ENCODE results near the gene TMEFF2.
"Not testable (repeated sequence)": the region's sequence is repeated elsewhere in the genome, so short reads cannot be mapped to it uniquely, and the experiment has no call there.

Gene TMEFF2

GRCh38 chr2:192126912-192127311 lies 67.8 kb downstream of the TMEFF2 start:
- DNase-seq = no peak

GRCh38 chr2:192126426-192126825 lies 68.3 kb downstream of the TMEFF2 start:
- no peak for DNase-seq

GRCh38 chr2:192124571-192124970 lies 70.2 kb downstream of the TMEFF2 start:
- DNase-seq = no peak

GRCh38 chr2:192123847-192124246 lies 70.9 kb downstream of the TMEFF2 start:
- DNase-seq = no peak

- no peak for DNase-seq
These were observed 71.8 kb downstream of the TMEFF2 start for GRCh38 chr2:192122946-192123345.

- DNase-seq = no peak
These were observed 72.6 kb downstream of the TMEFF2 start for GRCh38 chr2:192122141-192122540.

GRCh38 chr2:192119536-192119935 lies 75.2 kb downstream of the TMEFF2 start:
- no peak for DNase-seq

GRCh38 chr2:192117705-192118104 lies 77.0 kb downstream of the TMEFF2 start:
- DNase-seq = no peak

- not testable (repeated sequence) for DNase-seq
These were observed 83.2 kb downstream of the TMEFF2 start for GRCh38 chr2:192111536-192111935.

- DNase-seq = no peak
These were observed 95.0 kb downstream of the TMEFF2 start for GRCh38 chr2:192099742-192100141.

- no peak for DNase-seq
These were observed 95.8 kb downstream of the TMEFF2 start for GRCh38 chr2:192098814-192099491.

- no peak for DNase-seq
These were observed 103.3 kb downstream of the TMEFF2 start for GRCh38 chr2:192091476-192091875.

GRCh38 chr2:192090911-192091310 lies 103.8 kb downstream of the TMEFF2 start:
- DNase-seq = no peak

GRCh38 chr2:192087398-192087958 lies 107.3 kb downstream of the TMEFF2 start:
- no peak for DNase-seq

- no peak for DNase-seq
These were observed 112.6 kb downstream of the TMEFF2 start for GRCh38 chr2:192082121-192082520.

- DNase-seq = not testable (repeated sequence)
These were observed 114.6 kb downstream of the TMEFF2 start for GRCh38 chr2:192080096-192080495.

- DNase-seq = no peak
These were observed 120.9 kb downstream of the TMEFF2 start for GRCh38 chr2:192073878-192074277.

GRCh38 chr2:192072778-192073177 lies 122.0 kb downstream of the TMEFF2 start:
- DNase-seq = no peak

GRCh38 chr2:192072261-192072660 lies 122.5 kb downstream of the TMEFF2 start:
- DNase-seq = no peak

- DNase-seq = no peak
These were observed 124.6 kb downstream of the TMEFF2 start for GRCh38 chr2:192070099-192070498.

- DNase-seq = no peak
These were observed 125.3 kb downstream of the TMEFF2 start for GRCh38 chr2:192069417-192069816.

- no peak for DNase-seq
These were observed 125.8 kb downstream of the TMEFF2 start for GRCh38 chr2:192068966-192069365.

GRCh38 chr2:192067631-192068030 lies 127.1 kb downstream of the TMEFF2 start:
- DNase-seq = no peak

GRCh38 chr2:192064459-192064858 lies 130.3 kb downstream of the TMEFF2 start:
- no peak for DNase-seq

- no peak for DNase-seq
These were observed 134.6 kb downstream of the TMEFF2 start for GRCh38 chr2:192060161-192060560.

Data from stimulated activated naive CD4-positive, alpha-beta T cell (primary cell).